Suppressor macrophage (primary cell): Measurements from ENCODE around the gene KCNE2.

Experiments used
- DNase-seq, 4 experiments: peaks; one replicate each; pipeline ENCODE4 v3.0.0-alpha.2; 2020 to 2022
- total RNA-seq, 17 experiments: gene quantifications; one replicate each; lab custom pipeline; 2026; ENCODE audit warnings: mixed read lengths in 6 of 17, inconsistent platforms in 3 of 17; lab: John Stamatoyannopoulos, UW

The KCNE2 gene, protein sequence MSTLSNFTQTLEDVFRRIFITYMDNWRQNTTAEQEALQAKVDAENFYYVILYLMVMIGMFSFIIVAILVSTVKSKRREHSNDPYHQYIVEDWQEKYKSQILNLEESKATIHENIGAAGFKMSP
- 0 to 0.77 (median 0) reads per million in 17 experiments for total RNA-seq

DNA sequence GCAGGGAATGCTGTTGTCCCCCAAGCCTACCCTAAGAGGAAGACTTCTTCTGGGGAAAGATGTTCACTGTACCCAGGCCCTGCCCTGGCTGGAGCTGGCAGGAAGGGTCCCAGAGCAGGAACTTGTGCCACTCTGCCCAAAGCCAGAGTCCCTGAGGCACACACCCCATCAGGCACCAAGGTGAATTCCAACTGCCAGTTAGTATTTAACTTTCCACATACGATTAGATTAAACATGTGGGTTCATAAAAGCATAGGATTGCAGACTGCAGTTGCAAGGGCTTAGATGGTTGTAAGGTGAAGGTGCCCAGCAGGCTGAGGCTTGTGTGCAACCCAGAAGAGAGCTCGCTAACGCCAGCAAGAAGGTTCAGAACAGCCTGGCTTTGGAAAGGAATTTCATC lies at the start of gene KCNE2:
TSS of gene KCNE2 (plus strand) at position 274 of the 400 bp plus-strand sequence. CDS start 6,473 bp downstream, outside the sequence.
- DNase-seq, result no peak

DNA sequence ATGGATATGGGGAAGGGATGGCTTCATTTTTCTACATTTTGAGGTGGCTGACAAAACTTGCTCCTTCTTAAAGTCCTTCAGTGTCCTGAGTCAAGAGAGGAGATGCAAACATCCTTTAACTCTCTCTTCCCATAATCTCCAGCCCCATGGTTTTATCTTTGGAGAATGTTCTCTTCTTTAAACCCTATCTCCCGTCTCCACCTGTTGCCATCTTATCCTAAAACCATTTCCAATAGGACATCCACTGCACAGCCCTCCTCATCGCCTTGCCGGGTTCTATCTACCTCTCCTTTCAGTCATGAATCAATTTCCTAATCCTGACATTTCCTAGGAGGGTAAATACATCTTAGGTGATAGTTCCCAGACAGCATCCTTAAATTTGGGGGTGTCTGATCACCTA lies 44.2 kb upstream of the KCNE2 start:
- no peak for DNase-seq

GRCh38 chr21:34320011-34320410 lies 43.8 kb upstream of the KCNE2 start:
- DNase-seq, result no peak

DNA sequence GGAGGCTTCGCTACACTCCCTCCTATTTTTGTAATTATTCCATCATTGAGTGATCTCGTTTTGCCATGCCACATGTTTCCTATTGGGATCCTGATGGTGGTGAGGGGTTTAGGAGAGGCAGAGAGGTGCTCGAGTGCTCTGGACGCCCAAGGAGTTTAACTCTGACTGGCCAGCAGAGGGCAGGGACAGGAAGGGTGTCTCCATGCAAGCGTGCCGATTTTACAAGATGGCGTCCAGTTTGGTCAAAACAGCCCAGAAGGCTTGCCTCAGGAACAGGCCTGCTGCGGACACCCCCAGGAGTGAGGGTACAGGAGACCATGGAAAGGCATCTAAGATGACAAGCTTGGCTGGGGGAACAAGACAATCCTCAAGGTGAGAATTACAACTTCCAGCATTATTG lies 33.8 kb upstream of the KCNE2 start:
- DNase-seq, result no peak

- no peak for DNase-seq
Measured at GRCh38 chr21:34331726-34332125, 32.1 kb upstream of the KCNE2 start.

DNA sequence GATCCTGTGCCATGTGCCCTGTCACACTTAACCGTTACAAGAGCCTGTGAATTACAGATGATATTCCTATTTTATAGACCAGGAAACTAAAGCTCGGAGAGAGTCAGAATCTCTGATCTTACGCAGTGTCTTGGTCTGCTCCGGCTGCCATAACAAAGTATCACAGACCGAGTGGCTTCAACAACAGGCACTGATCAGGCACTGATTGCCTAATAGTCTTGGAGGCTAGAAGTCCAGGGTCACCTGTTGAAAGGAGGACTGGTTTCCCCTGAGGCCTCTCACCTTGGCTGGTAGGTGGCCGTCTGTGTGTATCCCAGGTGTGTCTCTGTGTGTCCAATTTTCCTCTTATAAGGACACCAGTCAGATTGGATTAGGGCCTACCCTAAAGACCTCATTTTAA lies 31.5 kb upstream of the KCNE2 start:
- no peak for DNase-seq

GRCh38 chr21:34333121-34333739 lies 30.6 kb upstream of the KCNE2 start:
- no peak for DNase-seq

DNA sequence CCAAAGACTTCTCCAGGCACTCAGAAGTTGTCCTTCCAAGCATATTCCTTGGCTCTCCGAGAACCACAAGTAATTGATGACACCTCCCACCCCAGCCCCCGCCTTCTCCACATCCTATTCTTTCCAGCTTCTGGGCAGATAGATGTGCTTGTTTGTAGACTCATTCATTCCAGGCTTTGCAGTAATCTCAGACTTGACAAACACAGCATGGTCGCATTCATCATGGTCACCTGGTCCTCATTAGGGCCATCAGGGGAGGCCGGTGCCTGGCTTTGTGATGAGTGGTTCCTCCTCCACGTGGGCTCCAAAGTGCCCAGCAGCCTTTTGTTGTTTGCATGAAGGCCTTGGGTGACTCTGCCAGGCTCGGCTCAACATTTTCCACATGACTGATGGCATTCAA lies 28.5 kb upstream of the KCNE2 start:
- no peak for DNase-seq

DNA sequence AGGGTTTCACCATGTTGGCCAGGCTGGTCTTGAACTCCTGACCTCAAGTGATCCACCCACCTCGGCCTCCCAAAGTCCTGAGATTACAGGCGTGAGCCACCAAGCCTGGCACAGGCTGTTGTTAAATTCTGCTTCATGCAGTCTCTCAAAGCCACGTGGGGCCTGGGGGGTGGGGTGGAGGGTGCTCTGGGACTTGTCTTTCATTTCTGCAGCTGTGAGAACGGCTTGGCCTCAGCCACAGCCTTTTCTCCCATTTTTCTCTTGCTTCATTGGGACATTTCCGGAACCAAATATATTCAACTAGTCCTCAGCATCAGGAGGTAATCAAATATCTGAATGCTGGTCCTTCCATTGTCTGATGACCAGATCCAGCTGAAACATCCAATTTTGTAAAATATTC lies 27.6 kb upstream of the KCNE2 start:
- no peak for DNase-seq

GRCh38 chr21:34336756-34337391 lies 26.9 kb upstream of the KCNE2 start:
- DNase-seq, result no peak

- DNase-seq, result peak in 1 of 4 experiments; percentile 11
Measured at GRCh38 chr21:34337741-34338140, 26.1 kb upstream of the KCNE2 start.

DNA sequence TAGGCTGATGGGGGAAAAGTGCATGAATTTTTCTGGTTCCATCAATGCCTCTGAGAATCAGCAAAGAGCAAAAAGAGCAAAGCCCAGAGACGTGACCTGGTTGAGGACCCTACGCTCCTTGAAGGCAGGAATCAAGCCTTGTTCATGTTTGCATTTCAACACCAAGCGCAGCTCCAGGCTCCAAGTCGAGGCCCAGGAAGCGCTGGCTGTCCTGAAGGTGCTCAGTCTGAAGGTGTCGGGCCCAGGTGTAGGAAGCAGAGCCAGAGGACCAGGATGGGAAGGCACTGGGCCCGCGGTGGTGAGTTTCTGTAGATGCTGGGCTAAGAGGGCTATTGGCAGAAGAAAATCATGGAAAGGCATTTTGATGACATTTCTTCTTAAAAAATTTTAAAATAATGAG lies 25.6 kb upstream of the KCNE2 start:
- no peak for DNase-seq

DNA sequence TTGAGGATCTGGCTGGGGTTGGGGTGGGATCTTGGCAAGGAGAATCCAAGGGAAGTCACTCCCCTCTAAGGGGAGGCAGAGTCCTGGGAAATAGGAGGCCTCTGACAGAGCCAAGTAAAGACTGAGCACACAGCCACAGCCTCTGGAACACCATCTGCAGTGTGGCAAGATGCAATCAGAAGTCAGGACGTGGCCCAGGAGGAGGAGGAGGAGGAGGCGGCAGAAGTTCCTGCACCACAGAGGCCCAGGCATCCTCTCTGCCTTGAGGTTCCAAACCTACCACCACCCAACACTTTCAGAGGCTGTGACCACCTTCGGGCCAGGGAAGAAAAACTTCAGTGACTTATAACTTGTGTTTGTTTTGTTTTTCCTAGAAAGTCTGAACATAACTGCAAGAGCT lies 23.7 kb upstream of the KCNE2 start:
- peak in 1 of 4 experiments; percentile 14 for DNase-seq

DNA sequence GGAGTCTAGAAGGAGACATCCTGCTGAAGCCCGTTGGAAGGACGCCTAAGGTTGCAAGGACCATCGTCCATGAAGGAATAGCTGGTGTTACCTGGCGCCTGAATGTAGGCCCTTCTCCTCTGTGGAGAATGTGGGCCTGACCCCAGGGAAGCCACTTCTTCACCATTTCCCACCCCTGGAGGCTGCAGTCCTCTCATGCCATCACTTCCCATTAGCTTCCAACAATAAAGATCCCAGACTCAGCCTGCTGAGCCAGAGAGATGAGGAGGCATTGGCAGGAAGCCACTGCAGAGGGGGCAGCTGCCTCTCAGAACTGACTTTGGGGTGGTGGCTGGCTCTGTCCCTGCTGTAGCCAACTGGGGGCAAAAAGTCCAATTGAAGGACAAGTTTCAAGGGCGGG lies 21.3 kb upstream of the KCNE2 start:
- DNase-seq, result no peak

DNA sequence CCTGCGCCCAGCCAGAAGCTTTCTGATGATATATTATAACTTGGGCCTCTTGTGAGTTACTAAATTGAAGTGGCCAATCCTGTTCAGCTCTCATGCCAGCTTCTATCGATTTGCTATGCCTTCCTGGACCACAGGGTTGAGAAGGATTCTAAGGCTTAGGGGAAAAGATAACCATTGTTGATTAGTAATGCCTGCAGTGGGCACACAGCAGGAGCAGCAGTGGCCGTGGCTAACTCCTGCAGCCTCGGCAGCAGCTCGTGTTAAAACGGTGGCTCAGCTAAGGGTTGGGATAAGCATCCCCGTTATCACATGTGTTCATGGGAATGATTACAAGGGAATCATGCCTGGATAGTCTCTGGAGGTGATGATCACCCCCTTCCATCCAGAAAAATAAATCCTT lies 20.5 kb upstream of the KCNE2 start:
- no peak for DNase-seq

DNA sequence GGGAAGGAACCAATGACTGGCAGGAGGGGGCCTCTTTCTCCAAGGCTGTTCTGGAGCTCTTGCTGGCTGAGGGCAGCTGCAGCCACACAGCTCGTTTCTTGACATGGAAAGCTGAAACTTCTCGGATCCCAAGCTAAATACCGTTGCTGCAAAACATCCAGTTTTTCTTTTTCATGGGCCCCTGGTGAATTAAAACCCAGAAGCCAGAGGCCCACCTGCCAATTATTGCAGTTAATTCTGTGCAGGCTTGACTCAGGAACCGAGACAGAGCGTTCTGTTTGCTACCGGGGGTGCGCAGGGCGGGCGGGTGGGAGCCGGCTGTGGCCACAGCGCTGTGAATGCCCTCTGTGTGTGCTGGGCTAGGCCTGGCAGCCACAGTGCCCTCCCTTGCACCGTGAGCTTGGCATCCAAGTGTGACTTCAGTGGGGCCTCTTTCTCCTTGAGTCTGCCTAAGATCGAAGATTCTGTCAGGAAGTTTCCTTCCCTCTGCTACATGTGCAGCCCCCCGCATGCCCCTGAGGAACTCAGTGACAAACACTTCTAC lies 19.9 kb upstream of the KCNE2 start:
- DNase-seq, result no peak

GRCh38 chr21:34344584-34344983 lies 19.2 kb upstream of the KCNE2 start:
- DNase-seq, result no peak

DNA sequence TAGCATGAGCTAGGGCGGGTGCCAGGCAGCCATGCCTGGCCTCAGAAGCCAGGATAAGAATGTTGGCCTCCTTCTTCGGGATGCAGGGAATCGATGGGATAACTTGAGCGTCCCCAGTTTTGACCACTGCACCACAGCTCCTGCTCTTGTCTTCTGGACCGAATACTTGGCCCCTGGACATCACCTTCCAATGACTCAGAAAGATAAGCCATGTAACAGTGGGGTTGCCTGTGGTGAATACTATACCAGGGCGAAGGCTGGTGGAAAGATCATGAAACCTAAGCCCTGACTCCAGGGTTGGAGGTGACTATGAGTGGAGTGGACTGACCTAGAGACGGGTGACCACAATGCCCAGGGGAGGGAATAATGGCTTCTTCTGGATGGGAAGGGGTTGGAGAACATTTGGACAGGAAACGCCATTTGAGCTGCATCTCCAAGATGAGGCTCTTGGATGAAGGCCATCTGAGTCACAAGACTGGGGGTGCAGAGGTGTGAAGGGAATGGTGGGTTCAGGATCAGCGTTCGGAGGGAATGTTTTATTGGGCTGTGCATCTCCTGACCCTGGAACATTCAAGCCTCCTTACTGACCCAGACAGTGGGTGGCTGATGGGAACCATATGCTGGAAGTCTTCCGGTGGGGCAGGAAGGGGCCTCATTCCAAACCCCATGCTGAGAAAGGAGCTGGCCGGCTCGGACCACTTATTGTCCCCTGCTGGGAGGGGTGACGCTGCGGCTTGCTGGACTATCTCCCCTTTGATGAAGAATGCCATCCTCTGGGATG lies 18.5 kb upstream of the KCNE2 start:
- DNase-seq, result no peak

DNA sequence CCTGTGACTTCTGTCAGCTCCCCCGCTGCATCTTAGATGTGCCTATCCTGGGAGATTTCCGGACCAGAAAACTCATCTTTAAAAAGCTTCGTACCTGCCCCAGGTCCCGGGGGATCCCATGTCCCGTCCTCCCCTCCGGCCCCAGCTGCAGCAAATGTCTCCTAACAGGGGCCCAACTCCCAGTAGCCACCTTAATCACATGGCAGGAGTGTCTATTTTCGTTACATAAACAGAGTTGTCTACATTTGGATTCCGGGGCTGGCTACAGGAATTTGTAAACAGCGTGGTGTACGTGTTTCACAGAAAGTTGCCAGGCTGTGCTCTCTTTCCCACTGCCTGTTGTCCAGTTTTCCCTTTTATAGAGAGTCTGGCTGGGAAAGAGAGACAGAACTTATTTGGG lies 17.9 kb upstream of the KCNE2 start:
- DNase-seq, result no peak

DNA sequence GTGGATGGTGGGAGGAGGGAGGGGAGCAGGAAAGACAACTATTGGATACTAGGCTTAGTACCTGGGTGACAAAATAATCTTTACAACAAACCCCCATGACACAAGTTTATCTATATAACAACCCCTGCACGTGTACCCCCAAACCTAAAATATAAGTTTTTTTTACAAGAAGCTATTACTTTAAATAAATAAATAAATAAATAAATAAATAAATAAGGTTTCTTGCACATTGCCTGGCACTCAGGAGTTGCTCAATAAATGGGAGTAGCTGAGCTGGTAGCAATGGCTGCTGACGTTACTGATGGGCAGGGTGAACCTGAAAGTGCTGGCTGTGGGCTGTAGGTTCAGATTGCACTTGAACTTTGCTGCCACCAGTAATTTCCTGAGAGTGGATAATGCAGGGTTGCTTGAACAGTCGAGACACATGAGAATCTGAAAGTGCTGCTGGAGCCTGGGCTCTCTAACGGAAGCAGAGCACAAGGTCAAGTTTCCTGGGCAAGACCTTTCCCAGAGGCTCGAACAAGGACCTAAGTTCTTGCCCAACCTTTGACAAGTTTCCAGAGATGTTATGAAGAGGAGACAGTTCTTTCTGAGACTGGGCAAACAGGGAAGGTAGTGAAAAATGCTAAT lies 14.8 kb upstream of the KCNE2 start:
- DNase-seq, result no peak

DNA sequence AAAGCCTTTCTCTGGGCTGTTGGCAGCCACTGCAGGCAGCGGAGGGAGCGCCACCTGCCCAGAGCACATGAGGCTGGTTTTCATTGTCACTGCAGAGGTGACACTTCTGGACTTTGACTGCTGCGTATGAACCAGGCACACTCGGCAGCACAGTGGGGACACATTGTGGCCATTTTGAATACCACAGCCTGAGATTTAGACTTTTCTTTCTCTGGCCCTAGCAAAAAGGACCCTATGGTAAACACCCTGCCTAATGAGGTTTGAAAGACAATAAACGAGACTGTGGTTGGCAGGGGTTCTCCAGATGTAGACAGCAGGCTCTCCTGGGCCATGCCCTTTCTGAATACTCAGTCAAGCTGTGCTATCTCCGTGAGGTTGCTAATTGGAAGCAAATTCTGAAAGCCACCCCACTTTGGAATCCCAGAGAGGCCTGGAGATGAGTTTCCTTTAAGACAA lies 12.0 kb upstream of the KCNE2 start:
- peak; percentile 47 to 51 (median 48) for DNase-seq

DNA sequence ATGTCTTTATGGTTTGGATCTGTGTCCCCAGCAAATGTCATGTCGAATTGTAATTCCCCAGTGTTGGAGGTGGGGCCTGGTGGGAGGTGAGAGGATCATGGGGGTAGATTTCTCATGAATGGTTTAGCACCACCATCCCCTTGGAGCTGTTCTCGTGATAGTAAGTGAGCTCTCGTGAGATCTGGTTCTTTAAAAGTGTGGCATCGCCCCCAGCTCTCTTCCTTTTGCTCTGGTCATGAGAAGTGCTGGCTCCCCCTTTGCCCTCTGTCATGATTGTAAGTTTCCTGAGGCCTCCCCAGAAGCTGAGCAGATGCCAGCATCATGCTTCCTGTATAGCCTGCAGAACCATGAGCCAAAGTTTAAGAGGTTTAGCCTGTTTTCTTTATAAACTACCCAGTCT lies 11.2 kb upstream of the KCNE2 start:
- DNase-seq, result no peak

DNA sequence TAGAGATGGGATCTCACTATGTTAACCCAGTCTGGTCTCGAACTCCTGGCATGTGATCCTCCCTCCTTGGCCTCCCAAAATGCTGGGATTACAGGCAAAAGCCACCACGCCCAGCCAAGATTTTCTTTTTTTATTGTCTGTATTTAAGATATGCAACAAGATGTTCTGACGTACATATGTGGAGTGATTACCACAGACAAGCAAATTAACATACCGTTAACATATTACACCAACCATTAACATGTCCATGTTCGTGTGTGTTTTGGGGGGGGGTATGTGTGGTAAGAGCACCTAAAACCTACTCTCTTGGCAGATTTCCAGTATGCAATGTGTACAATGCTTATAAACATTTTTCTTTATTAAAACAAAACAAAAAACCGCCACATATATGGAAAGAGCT lies 10.6 kb upstream of the KCNE2 start:
- DNase-seq, result no peak
